Muscle layer of colon (tissue), 2 donors: ENCODE measurements around the gene VWC2L.

Experiments used
- H3K27ac ChIP-seq: one replicate; pipeline ENCODE4 v1.7.0; 2013; ENCODE audit warnings: low read depth, mild to moderate bottlenecking, low read length, moderate library complexity
- H3K27me3 ChIP-seq, 2 donors: one replicate each; pipeline ENCODE4 v1.7.0; 2013; ENCODE audit warnings: low read length in 2 of 2, mild to moderate bottlenecking in 2 of 2; ENCODE audit not compliant: insufficient read depth in 2 of 2, control insufficient read depth in 1 of 2
- H3K36me3 ChIP-seq: one replicate; pipeline ENCODE4 v1.7.0; 2013; ENCODE audit warnings: mild to moderate bottlenecking, low read length; ENCODE audit not compliant: insufficient read depth
- H3K4me1 ChIP-seq: one replicate; pipeline ENCODE4 v1.7.0; 2013; ENCODE audit warnings: mild to moderate bottlenecking, low read length; ENCODE audit not compliant: insufficient read depth
- H3K4me3 ChIP-seq, 2 donors: one replicate each; pipeline ENCODE4 v1.7.0; 2013; ENCODE audit warnings: low read length in 2 of 2, low read depth in 1 of 2, mild to moderate bottlenecking in 1 of 2, moderate library complexity in 1 of 2
- H3K9ac ChIP-seq: one replicate; pipeline ENCODE4 v1.7.0; 2013; ENCODE audit warnings: low read length
- H3K9me3 ChIP-seq: one replicate; pipeline ENCODE4 v1.7.0; 2013; ENCODE audit warnings: mild to moderate bottlenecking, low read length
- donor health status: abdominal sarcoma.
- donor health status: Adenocarcinoma of cecum.

The VWC2L gene

GRCh38 chr2:214410918-214411554 is at the start of gene VWC2L:
TSS of gene VWC2L (plus strand) at chr2:214411054. CDS start at chr2:214414194, 3,140 bp downstream.
- no peak within 1 kb of the TSS for H3K27ac ChIP-seq
- no peaks in the 10 kb centered on the region for H3K4me1 ChIP-seq
- H3K36me3 ChIP-seq: no peaks in the 10 kb centered on the region
- no peak within 1 kb of the TSS for H3K4me3 ChIP-seq
- H3K9ac ChIP-seq: no peak within 1 kb of the TSS
- no peaks in the 10 kb centered on the region for H3K27me3 ChIP-seq
- no peaks in the 10 kb centered on the region for H3K9me3 ChIP-seq

- Histone ChIP-seq H3K27me3 (no peaks in the 10 kb centered on the region), H3K4me3 (no peak overlapping the region), H3K27ac (no peak overlapping the region), H3K9me3 (peaks cover 6% of the 10 kb centered on the region), H3K4me1 (no peaks in the 10 kb centered on the region), H3K9ac (no peak overlapping the region), H3K36me3 (no peaks in the 10 kb centered on the region)
These were observed 49.7 kb upstream of the VWC2L start for GRCh38 chr2:214361116-214361515.

- Histone ChIP-seq H3K9me3 (no peaks in the 10 kb centered on the region), H3K4me1 (no peaks in the 10 kb centered on the region), H3K4me3 (no peak overlapping the region), H3K27ac (no peak overlapping the region), H3K27me3 (no peaks in the 10 kb centered on the region), H3K36me3 (no peaks in the 10 kb centered on the region), H3K9ac (no peak overlapping the region)
These were observed 45.3 kb upstream of the VWC2L start for GRCh38 chr2:214365549-214365948.

- no peak overlapping the region for H3K27ac ChIP-seq
- H3K4me3 ChIP-seq: no peak overlapping the region
- no peak overlapping the region for H3K9ac ChIP-seq
- no peaks in the 10 kb centered on the region for H3K4me1 ChIP-seq
- H3K9me3 ChIP-seq: no peaks in the 10 kb centered on the region
- no peaks in the 10 kb centered on the region for H3K36me3 ChIP-seq
- no peaks in the 10 kb centered on the region for H3K27me3 ChIP-seq
These were observed 43.7 kb upstream of the VWC2L start for GRCh38 chr2:214367171-214367570.

GRCh38 chr2:214376618-214377285 is 34.1 kb upstream of the VWC2L start:
- Histone ChIP-seq H3K27me3 (no peaks in the 10 kb centered on the region), H3K9ac (no peak overlapping the region), H3K4me3 (no peak overlapping the region), H3K27ac (no peak overlapping the region), H3K36me3 (no peaks in the 10 kb centered on the region), H3K4me1 (no peaks in the 10 kb centered on the region), H3K9me3 (no peaks in the 10 kb centered on the region)

GRCh38 chr2:214377286-214377624 is 33.6 kb upstream of the VWC2L start:
- Histone ChIP-seq H3K36me3 (no peaks in the 10 kb centered on the region), H3K4me1 (no peaks in the 10 kb centered on the region), H3K9ac (no peak overlapping the region), H3K27me3 (no peaks in the 10 kb centered on the region), H3K9me3 (no peaks in the 10 kb centered on the region), H3K4me3 (no peak overlapping the region), H3K27ac (no peak overlapping the region)

GRCh38 chr2:214378455-214379103 is 32.3 kb upstream of the VWC2L start:
- no peak overlapping the region for H3K9ac ChIP-seq
- no peak overlapping the region for H3K27ac ChIP-seq
- H3K36me3 ChIP-seq: no peaks in the 10 kb centered on the region
- no peak overlapping the region for H3K4me3 ChIP-seq
- no peaks in the 10 kb centered on the region for H3K4me1 ChIP-seq
- H3K27me3 ChIP-seq: no peaks in the 10 kb centered on the region
- no peaks in the 10 kb centered on the region for H3K9me3 ChIP-seq

- no peak overlapping the region for H3K9ac ChIP-seq
- H3K27me3 ChIP-seq: no peaks in the 10 kb centered on the region
- H3K36me3 ChIP-seq: no peaks in the 10 kb centered on the region
- no peak overlapping the region for H3K27ac ChIP-seq
- H3K9me3 ChIP-seq: no peaks in the 10 kb centered on the region
- H3K4me1 ChIP-seq: no peaks in the 10 kb centered on the region
- no peak overlapping the region for H3K4me3 ChIP-seq
These were observed 31.6 kb upstream of the VWC2L start for GRCh38 chr2:214379227-214379626.

- no peak overlapping the region for H3K4me3 ChIP-seq
- no peak overlapping the region for H3K27ac ChIP-seq
- H3K27me3 ChIP-seq: no peaks in the 10 kb centered on the region
- no peaks in the 10 kb centered on the region for H3K36me3 ChIP-seq
- no peak overlapping the region for H3K9ac ChIP-seq
- no peaks in the 10 kb centered on the region for H3K9me3 ChIP-seq
- no peaks in the 10 kb centered on the region for H3K4me1 ChIP-seq
These were observed 30.2 kb upstream of the VWC2L start for GRCh38 chr2:214380681-214381080.

- no peak overlapping the region for H3K4me3 ChIP-seq
- H3K9me3 ChIP-seq: no peaks in the 10 kb centered on the region
- no peak overlapping the region for H3K9ac ChIP-seq
These were observed 28.6 kb upstream of the VWC2L start for GRCh38 chr2:214382229-214382628.

GRCh38 chr2:214386720-214387119 is 24.1 kb upstream of the VWC2L start:
- Histone ChIP-seq H3K36me3 (no peaks in the 10 kb centered on the region), H3K4me1 (no peaks in the 10 kb centered on the region), H3K9me3 (no peaks in the 10 kb centered on the region), H3K27me3 (no peaks in the 10 kb centered on the region), H3K27ac (no peak overlapping the region), H3K9ac (no peak overlapping the region), H3K4me3 (no peak overlapping the region)

More at GRCh38 chr2:214382229-214382628, 28.6 kb upstream of the VWC2L start:
- Histone ChIP-seq H3K27me3 (no peaks in the 10 kb centered on the region), H3K36me3 (no peaks in the 10 kb centered on the region), H3K27ac (no peak overlapping the region), H3K4me1 (no peaks in the 10 kb centered on the region)
